Breast epithelium (tissue), 4 donors: ENCODE results near the gene RPL39L. TPM values are rescaled to one million over a fixed set of nuclear protein-coding genes. Genes with fewer than 3 reads are reported as not detected.
"Not testable (repeated sequence)": the region's sequence is repeated elsewhere in the genome, so short reads cannot be mapped to it uniquely, and the experiment has no call there.

ENCODE experiments used
- DNase-seq, 2 donors: peaks; one replicate each; pipeline ENCODE4 v3.0.0-alpha.2; 2019; ENCODE audit warnings: low spot score in 2 of 2
- H3K27ac ChIP-seq, 2 donors: fragments of 200-600 bp; sonication (generic) in 1 of 2; one replicate each; pipeline ENCODE4 v1.5.1; 2016 to 2019; ENCODE audit warnings: mild to moderate bottlenecking in 1 of 2
- H3K27me3 ChIP-seq, 2 donors: fragments of 200-600 bp; sonication (generic) in 1 of 2; one replicate each; pipeline versions ENCODE4 v1.5.1 to v1.6.0; 2017 to 2019; ENCODE audit warnings: control low read depth in 1 of 2, mild to moderate bottlenecking in 1 of 2
- H3K36me3 ChIP-seq: fragments of 200-600 bp; one replicate; pipeline ENCODE4 v1.5.1; 2019
- H3K4me1 ChIP-seq, 2 donors: fragments of 200-600 bp; sonication (generic); one replicate each; pipeline ENCODE4 v1.5.1; 2016 to 2019; ENCODE audit warnings: control low read depth in 1 of 2
- H3K4me3 ChIP-seq, 3 donors: fragments of 200-600 bp; sonication (generic); 1 replicate in 2 of 3; 2 replicates in 1 of 3; pipeline ENCODE4 v1.5.1; 2016 to 2019; ENCODE audit warnings: mild to moderate bottlenecking in 3 of 3, moderate library complexity in 2 of 3
- H3K9me3 ChIP-seq, 2 donors: fragments of 200-600 bp; sonication (generic) in 1 of 2; one replicate each; pipeline ENCODE4 v1.5.1; 2016 to 2019; ENCODE audit warnings: control low read depth in 1 of 2
- POLR2A ChIP-seq: fragments of 450-650 bp; IDR thresholded peaks from one replicate; pipeline ENCODE4 v1.6.1; 2016; ENCODE audit warnings: antibody characterized with exemption, mild to moderate bottlenecking, moderate library complexity
- POLR2AphosphoS5 ChIP-seq, 3 donors: sonication (generic); formaldehyde crosslinking; IDR thresholded peaks; one replicate each; pipeline ENCODE4 v1.6.1; 2017; ENCODE audit warnings: antibody characterized with exemption in 3 of 3
- intact Hi-C: fragments of 100-400 bp; cut with DNase I; formaldehyde crosslinking; loops from one replicate; pipeline ENCODE4 v1.15.1; 2023; ENCODE audit warnings: low total_unique reads
- total RNA-seq, 3 donors: library from RNA; depleted of rRNA; stranded (reverse); fragments of >200 nt; gene quantifications; one replicate each; pipeline ENCODE4 v1.1.0, GENCODE V29; 2016
- TF ChIP-seq, protein P1 (sequence below), 3 donors: fragments of 450-650 bp; IDR thresholded peaks; one replicate each; pipeline ENCODE4 v1.5.1; 2016 to 2017; ENCODE audit warnings: antibody characterized with exemption in 3 of 3, mild to moderate bottlenecking in 3 of 3, moderate library complexity in 3 of 3

The RPL39L gene
- total RNA-seq, 3 donors from 2014 or later: 5.4 to 15.4 (median 14.6) TPM

DNA sequence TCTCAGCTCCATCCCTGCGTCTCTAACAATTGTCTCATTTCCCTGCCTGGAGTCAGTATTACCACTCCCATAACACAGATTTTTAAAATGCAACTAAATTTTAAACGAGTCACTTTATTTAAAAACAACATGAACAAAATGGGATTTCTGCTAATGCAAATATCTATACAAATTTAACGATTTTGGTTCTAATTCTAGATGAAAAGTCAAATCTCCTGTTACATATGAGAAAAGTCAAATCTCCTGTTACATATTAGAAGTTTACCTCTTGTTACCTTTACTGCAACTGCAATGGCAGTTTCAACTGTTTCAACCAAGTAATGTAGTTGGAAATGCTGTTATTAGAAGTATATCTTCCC is 578 bp upstream of the RPL39L start:
- H3K9me3 ChIP-seq: peaks cover under 1 to 2% of the 10 kb centered on the region in 2 donors
- DNase-seq: no peak
- H3K4me3 ChIP-seq: peak overlapping the region; percentile 51 to 75 (median 68)
- TF ChIP-seq POLR2A (no peak), POLR2AphosphoS5 (IDR thresholded peaks at IDR 0.05) (no peak)
- TF ChIP-seq, protein P1, sequence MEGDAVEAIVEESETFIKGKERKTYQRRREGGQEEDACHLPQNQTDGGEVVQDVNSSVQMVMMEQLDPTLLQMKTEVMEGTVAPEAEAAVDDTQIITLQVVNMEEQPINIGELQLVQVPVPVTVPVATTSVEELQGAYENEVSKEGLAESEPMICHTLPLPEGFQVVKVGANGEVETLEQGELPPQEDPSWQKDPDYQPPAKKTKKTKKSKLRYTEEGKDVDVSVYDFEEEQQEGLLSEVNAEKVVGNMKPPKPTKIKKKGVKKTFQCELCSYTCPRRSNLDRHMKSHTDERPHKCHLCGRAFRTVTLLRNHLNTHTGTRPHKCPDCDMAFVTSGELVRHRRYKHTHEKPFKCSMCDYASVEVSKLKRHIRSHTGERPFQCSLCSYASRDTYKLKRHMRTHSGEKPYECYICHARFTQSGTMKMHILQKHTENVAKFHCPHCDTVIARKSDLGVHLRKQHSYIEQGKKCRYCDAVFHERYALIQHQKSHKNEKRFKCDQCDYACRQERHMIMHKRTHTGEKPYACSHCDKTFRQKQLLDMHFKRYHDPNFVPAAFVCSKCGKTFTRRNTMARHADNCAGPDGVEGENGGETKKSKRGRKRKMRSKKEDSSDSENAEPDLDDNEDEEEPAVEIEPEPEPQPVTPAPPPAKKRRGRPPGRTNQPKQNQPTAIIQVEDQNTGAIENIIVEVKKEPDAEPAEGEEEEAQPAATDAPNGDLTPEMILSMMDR (IDR thresholded peaks at IDR 0.05): peak in 1 of 3 donors; percentile 6
- peak overlapping the region; percentile 68 to 74 for H3K27ac ChIP-seq
- no peaks in the 10 kb centered on the region for H3K27me3 ChIP-seq
- intact Hi-C loops: no loop called here
- no peaks in the 10 kb centered on the region for H3K4me1 ChIP-seq
- H3K36me3 ChIP-seq: no peaks in the 10 kb centered on the region

DNA sequence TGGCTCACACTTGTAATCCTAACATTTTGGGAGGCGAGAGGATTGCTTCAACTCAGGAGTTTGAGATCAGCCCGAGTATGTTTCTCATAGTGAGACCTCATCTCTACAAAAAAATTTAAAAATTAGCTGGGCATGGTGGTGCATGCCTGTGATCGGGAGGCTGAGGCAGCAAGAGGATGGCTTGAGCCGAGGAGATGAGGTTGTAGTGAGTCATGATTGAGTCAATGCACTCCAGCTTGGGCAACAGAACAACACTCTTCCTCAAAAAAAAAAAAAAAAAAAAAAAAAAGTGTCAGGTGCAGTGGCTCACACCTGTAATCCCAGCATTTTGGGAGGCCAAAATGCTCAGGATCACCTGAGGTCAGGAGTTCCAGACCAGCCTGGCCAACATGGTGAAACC is 2.4 kb downstream of the RPL39L start:
- no peaks in the 10 kb centered on the region for H3K36me3 ChIP-seq
- H3K4me1 ChIP-seq: no peaks in the 10 kb centered on the region
- no peaks in the 10 kb centered on the region for H3K27me3 ChIP-seq
- no peak overlapping the region for H3K4me3 ChIP-seq
- H3K9me3 ChIP-seq: no peaks in the 10 kb centered on the region
- DNase-seq: no peak
- TF ChIP-seq, protein P1 (IDR thresholded peaks at IDR 0.05): no peak
- no peak for TF ChIP-seq POLR2A
- intact Hi-C loops: no loop called here
- H3K27ac ChIP-seq: no peak overlapping the region

DNA sequence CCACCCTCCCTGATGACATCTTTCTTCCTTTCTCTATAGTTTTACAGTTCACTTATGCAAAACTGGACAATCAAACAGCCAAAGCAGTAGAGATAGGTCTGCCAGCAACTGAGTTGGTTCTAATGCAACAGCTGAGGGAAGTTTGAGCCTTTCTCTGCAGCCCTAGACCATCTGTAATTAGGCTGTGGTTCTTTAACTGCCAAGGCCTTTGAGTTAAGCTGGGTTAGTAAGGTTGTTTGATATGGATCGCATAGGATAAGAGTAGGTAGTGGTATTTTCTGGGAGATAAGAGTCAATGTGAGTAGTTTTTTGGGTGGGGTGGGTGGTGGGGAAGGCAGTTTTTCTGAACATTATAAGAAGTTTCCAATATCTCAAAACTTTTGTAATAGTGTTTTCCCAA is 3.0 kb downstream of the RPL39L start:
- Histone ChIP-seq H3K27ac (no peak overlapping the region), H3K4me3 (no peak overlapping the region), H3K36me3 (no peaks in the 10 kb centered on the region), H3K27me3 (no peaks in the 10 kb centered on the region), H3K4me1 (no peaks in the 10 kb centered on the region), H3K9me3 (no peaks in the 10 kb centered on the region)
- DNase-seq: no peak
- TF ChIP-seq POLR2AphosphoS5 (IDR thresholded peaks at IDR 0.05) (no peak), POLR2A (no peak)
- TF ChIP-seq, protein P1 (IDR thresholded peaks at IDR 0.05): no peak
- intact Hi-C loops: no loop called here

DNA sequence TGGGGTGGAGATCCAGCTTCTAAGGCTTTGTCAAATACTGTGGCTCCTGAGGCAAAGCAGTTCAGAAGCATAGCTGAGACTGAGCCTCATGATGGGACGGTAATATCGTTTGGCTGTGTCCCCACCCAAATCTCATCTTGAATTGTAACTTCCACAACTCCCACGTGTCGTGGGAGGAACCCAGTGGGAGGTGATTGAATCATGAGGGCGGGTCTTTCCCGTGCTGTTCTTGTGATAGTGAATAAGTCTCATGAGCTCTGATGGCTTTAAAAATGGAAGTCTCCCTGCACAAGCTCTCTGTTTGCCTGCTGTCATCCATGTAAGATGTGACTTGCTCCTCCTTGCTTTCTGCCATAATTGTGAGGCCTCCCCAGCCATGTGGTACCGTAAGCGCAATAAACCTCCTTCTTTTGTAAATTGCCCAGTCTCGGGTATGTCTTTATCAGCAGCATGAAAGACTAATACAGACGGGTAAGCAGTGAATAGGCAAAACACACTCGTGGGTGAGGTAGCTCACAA is 4.1 kb downstream of the RPL39L start:
- H3K4me1 ChIP-seq, H3K9me3 ChIP-seq, H3K27me3 ChIP-seq, H3K27ac ChIP-seq, H3K4me3 ChIP-seq, H3K36me3 ChIP-seq, intact Hi-C loops, DNase-seq: not testable (repeated sequence)

DNA sequence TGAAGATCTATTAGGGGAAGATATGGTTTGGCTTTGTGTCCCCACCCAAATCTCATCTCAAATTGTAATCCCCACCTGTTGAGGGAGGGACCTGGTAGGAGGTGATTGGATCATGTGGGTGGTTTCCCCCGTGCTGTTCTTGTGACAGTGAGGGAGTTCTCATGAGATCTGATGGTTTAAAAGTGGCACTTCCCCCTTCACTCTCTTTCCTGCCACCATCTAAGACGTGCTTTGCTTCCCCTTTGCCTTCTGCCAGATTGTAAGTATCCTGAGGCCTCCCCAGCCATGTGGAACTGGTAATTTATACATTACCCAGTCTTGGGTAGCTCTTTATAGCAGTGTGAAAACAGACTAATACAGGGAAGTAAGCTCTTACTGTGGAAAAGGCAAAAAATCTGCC is 6.1 kb downstream of the RPL39L start:
- H3K27ac ChIP-seq, intact Hi-C loops, DNase-seq, H3K9me3 ChIP-seq, H3K4me3 ChIP-seq, H3K36me3 ChIP-seq, H3K4me1 ChIP-seq, H3K27me3 ChIP-seq: not testable (repeated sequence)

DNA sequence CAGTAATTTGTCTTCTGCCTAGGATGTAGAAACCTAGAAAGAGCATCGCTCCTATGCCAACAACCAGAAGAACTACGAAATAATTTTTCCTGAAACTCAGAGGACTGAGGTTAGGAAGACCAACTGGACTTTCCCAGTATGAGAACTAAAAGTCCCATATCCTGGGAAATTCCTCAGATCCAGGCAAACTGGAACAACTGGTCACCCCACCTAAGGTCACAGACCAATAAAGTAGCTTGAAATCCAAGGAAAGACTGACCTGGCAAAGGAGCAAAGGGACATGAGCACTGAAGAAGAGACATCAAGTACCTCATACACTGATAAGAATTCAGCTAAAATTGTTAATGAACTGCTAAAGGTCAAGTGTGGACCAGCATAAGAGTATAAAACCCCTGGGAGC is 6.6 kb downstream of the RPL39L start:
- H3K27ac ChIP-seq: no peak overlapping the region
- no peak overlapping the region for H3K4me3 ChIP-seq
- H3K36me3 ChIP-seq: no peaks in the 10 kb centered on the region
- TF ChIP-seq, protein P1 (IDR thresholded peaks at IDR 0.05): no peak
- no peak for TF ChIP-seq POLR2A
- no peak for TF ChIP-seq POLR2AphosphoS5 (IDR thresholded peaks at IDR 0.05)
- no peaks in the 10 kb centered on the region for H3K9me3 ChIP-seq
- intact Hi-C loops: no loop called here
- no peaks in the 10 kb centered on the region for H3K4me1 ChIP-seq
- H3K27me3 ChIP-seq: no peaks in the 10 kb centered on the region
- no peak for DNase-seq
